ENCODE results near the gene PTK6. TPM values are rescaled to one million over a fixed set of nuclear protein-coding genes. Genes with fewer than 3 reads are reported as not detected.
"Not testable (repeated sequence)": the region's sequence is repeated elsewhere in the genome, so short reads cannot be mapped to it uniquely, and the experiment has no call there.

Gene PTK6
- polyA plus RNA-seq, 4 donors, result 0.30 to 1.3 (median 0.98) TPM

- DNase-seq (ENCODE audit: low read depth in 4 of 4, low spot score in 2 of 4), result not testable (repeated sequence)
Measured at GRCh38 chr20:63559485-63560332, 22.5 kb upstream of the PTK6 start.

- no peak for DNase-seq (ENCODE audit: low read depth in 4 of 4, low spot score in 2 of 4)
Measured at GRCh38 chr20:63558804-63559484, 21.8 kb upstream of the PTK6 start.

- no peak for DNase-seq (ENCODE audit: low read depth in 4 of 4, low spot score in 2 of 4)
Measured at GRCh38 chr20:63557481-63557891, 20.3 kb upstream of the PTK6 start.

GRCh38 chr20:63556873-63557478 is 19.8 kb upstream of the PTK6 start:
- DNase-seq (ENCODE audit: low read depth in 4 of 4, low spot score in 2 of 4), result no peak

- no peak for DNase-seq (ENCODE audit: low read depth in 4 of 4, low spot score in 2 of 4)
Measured at GRCh38 chr20:63555661-63556381, 18.6 kb upstream of the PTK6 start.

GRCh38 chr20:63554361-63555278 is 17.4 kb upstream of the PTK6 start:
- no peak for DNase-seq (ENCODE audit: low read depth in 4 of 4, low spot score in 2 of 4)

GRCh38 chr20:63553933-63554290 is 16.7 kb upstream of the PTK6 start, which contains the start of gene FNDC11:
FNDC11 (plus strand) TSS chr20:63554159; CDS start chr20:63555664, 1,505 bp downstream.
- peak in 1 of 4 donors; percentile 44 for DNase-seq (ENCODE audit: low read depth in 4 of 4, low spot score in 2 of 4)

- peak in 2 of 4 donors; percentile 33 to 48 for DNase-seq (ENCODE audit: low read depth in 4 of 4, low spot score in 2 of 4)
Measured at GRCh38 chr20:63553251-63553932, 16.2 kb upstream of the PTK6 start.

GRCh38 chr20:63552481-63553249 is 15.5 kb upstream of the PTK6 start:
- DNase-seq (ENCODE audit: low read depth in 4 of 4, low spot score in 2 of 4), result no peak

GRCh38 chr20:63551068-63551467 is 13.9 kb upstream of the PTK6 start:
- no peak for DNase-seq (ENCODE audit: low read depth in 4 of 4, low spot score in 2 of 4)

GRCh38 chr20:63549679-63550282 is 12.6 kb upstream of the PTK6 start:
- no peak for DNase-seq (ENCODE audit: low read depth in 4 of 4, low spot score in 2 of 4)

GRCh38 chr20:63549019-63549418 is 11.8 kb upstream of the PTK6 start:
- no peak for DNase-seq (ENCODE audit: low read depth in 4 of 4, low spot score in 2 of 4)

GRCh38 chr20:63548542-63548941 is 11.4 kb upstream of the PTK6 start:
- no peak for DNase-seq (ENCODE audit: low read depth in 4 of 4, low spot score in 2 of 4)

GRCh38 chr20:63547725-63548480 is 10.7 kb upstream of the PTK6 start, which contains the start of gene SRMS:
SRMS (minus strand) TSS chr20:63547749; CDS start chr20:63547463, 286 bp downstream.
- no peak for DNase-seq (ENCODE audit: low read depth in 4 of 4, low spot score in 2 of 4)

- DNase-seq (ENCODE audit: low read depth in 4 of 4, low spot score in 2 of 4), result no peak
Measured at GRCh38 chr20:63546956-63547724, 10.0 kb upstream of the PTK6 start.

GRCh38 chr20:63546256-63546955 is 9.2 kb upstream of the PTK6 start:
- DNase-seq (ENCODE audit: low read depth in 4 of 4, low spot score in 2 of 4), result no peak

Data from left renal cortex interstitium (tissue), 4 donors.